ENCODE results near the gene PEX5. TPM values are rescaled to one million over a fixed set of nuclear protein-coding genes. Genes with fewer than 3 reads are reported as not detected.

Gene PEX5
- total and polyA plus RNA-seq, 2 of the 8 experiments (the other 6 are each of a cell fraction or from before 2014, with no cell fraction given): 16.8 to 50.5 TPM

- TF ChIP-seq, protein P1, sequence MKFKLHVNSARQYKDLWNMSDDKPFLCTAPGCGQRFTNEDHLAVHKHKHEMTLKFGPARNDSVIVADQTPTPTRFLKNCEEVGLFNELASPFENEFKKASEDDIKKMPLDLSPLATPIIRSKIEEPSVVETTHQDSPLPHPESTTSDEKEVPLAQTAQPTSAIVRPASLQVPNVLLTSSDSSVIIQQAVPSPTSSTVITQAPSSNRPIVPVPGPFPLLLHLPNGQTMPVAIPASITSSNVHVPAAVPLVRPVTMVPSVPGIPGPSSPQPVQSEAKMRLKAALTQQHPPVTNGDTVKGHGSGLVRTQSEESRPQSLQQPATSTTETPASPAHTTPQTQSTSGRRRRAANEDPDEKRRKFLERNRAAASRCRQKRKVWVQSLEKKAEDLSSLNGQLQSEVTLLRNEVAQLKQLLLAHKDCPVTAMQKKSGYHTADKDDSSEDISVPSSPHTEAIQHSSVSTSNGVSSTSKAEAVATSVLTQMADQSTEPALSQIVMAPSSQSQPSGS (IDR thresholded peaks at IDR 0.05; ENCODE audit: low read length): no peak
- TF ChIP-seq PHF8 (conservative IDR thresholded peaks at IDR 0.05; ENCODE audit: low read depth, low read length) (no peak), RFX5 (IDR thresholded peaks at IDR 0.05; ENCODE audit: borderline replicate concordance, low read depth, low read length) (no peak), TBP (IDR thresholded peaks at IDR 0.05; ENCODE audit: low read depth, low read length) (no peak), CEBPB (IDR thresholded peaks at IDR 0.05; ENCODE audit: low read depth, low read length) (no peak), TCF12 (IDR thresholded peaks at IDR 0.05; ENCODE audit: low read depth, low read length) (no peak), EP300 (IDR thresholded peaks at IDR 0.05; ENCODE audit: borderline replicate concordance in 1 of 2, low read depth in 2 of 2, low read length in 2 of 2) (no peak), CBX8 (IDR thresholded peaks at IDR 0.05; ENCODE audit: borderline replicate concordance, low read depth, low read length) (no peak), EZH2 (IDR thresholded peaks at IDR 0.05; ENCODE audit: low read depth, low read length, severe bottlenecking) (no peak)
Measured at GRCh38 chr12:7155471-7156034, 33.9 kb upstream of the PEX5 start (continued).
